PC-3 (cell line): ENCODE measurements around the gene TAF3. TPM values are rescaled to one million over a fixed set of nuclear protein-coding genes. Genes with fewer than 3 reads are reported as not detected.

Experiments used
- ATAC-seq: fragments of 200-7000 bp; cut with Tn5 transposase; 2 replicates; pipeline ENCODE4 v1.9.1; 2020; ENCODE audit warnings: mild to moderate bottlenecking, moderate library complexity
- BruUV-seq: library from RNA; stranded (reverse); fragments of 400-500 nt; replicated peaks from 2 replicates; lab custom pipeline; 2021; lab: Mats Ljungman, UMichigan
- CTCF ChIA-PET: fragments of 300-600 bp; sonication (Branson Sonifier 250); formaldehyde crosslinking; loops from one replicate; lab custom pipeline; 2022; ENCODE audit warnings: antibody characterized with exemption; lab: Charles Lee
- POLR2A ChIA-PET: fragments of 300-600 bp; sonication (Branson Sonifier 250); formaldehyde crosslinking; loops from one replicate; lab custom pipeline; 2022; ENCODE audit warnings: antibody characterized with exemption; ENCODE audit not compliant: unreplicated experiment; lab: Charles Lee
- DNase-seq: peaks from one replicate; pipeline ENCODE4 v3.0.0-alpha.2; 2015
- H2AFZ ChIP-seq: fragments of 300-600 bp; sonication (generic); 2 replicates; pipeline ENCODE4 v1.6.0; 2016; ENCODE audit warnings: antibody characterized with exemption, low read length
- H3F3A ChIP-seq: fragments of 300-600 bp; sonication (generic); one replicate; pipeline ENCODE4 v1.6.0; 2017; ENCODE audit warnings: antibody characterized with exemption, low read length, control low read depth, mild to moderate bottlenecking; ENCODE audit not compliant: unreplicated experiment
- H3K27ac ChIP-seq: fragments of 300-600 bp; sonication (generic); 2 replicates; pipeline ENCODE4 v1.5.1; 2016; ENCODE audit warnings: mild to moderate bottlenecking, low read length
- H3K27me3 ChIP-seq: fragments of 300-600 bp; sonication (generic); 2 replicates; pipeline ENCODE4 v1.6.1; 2016; ENCODE audit warnings: low read length, mixed read lengths
- H3K36me3 ChIP-seq: fragments of 300-600 bp; sonication (generic); 2 replicates; pipeline ENCODE4 v1.6.1; 2016; ENCODE audit warnings: low read depth, mixed run types, low read length, mixed read lengths
- H3K4me1 ChIP-seq: fragments of 300-600 bp; sonication (generic); 2 replicates; pipeline ENCODE4 v1.5.1; 2016; ENCODE audit warnings: low read length; ENCODE audit not compliant: insufficient read depth
- H3K4me2 ChIP-seq: fragments of 300-600 bp; sonication (generic); 2 replicates; pipeline ENCODE4 v1.6.0; 2016; ENCODE audit warnings: low read length
- H3K4me3 ChIP-seq: fragments of 300-600 bp; sonication (generic); 2 replicates; pipeline ENCODE4 v1.5.1; 2016; ENCODE audit warnings: mild to moderate bottlenecking, low read length, mixed read lengths
- H3K79me2 ChIP-seq: fragments of 300-600 bp; sonication (generic); 2 replicates; pipeline ENCODE4 v1.6.1; 2017; ENCODE audit warnings: low read length, mixed read lengths
- H3K9ac ChIP-seq: fragments of 300-600 bp; sonication (generic); 2 replicates; pipeline ENCODE4 v1.6.0; 2016; ENCODE audit warnings: mild to moderate bottlenecking, low read length
- H3K9me2 ChIP-seq: fragments of 300-600 bp; sonication (generic); replicated peaks from 2 replicates; pipeline ENCODE4 v1.6.1; 2016; ENCODE audit warnings: mixed run types, low read length, mixed read lengths
- H3K9me3 ChIP-seq: fragments of 300-600 bp; sonication (generic); 2 replicates; pipeline ENCODE4 v1.6.1; 2016; ENCODE audit warnings: low read length, mixed read lengths
- H4K20me1 ChIP-seq: fragments of 300-600 bp; sonication (generic); 2 replicates; pipeline ENCODE4 v1.6.1; 2016; ENCODE audit warnings: low read length, mixed read lengths
- CTCF ChIP-seq: fragments of 300-600 bp; sonication (generic); conservative IDR thresholded peaks from 2 replicates; pipeline ENCODE4 v1.5.1; 2017; ENCODE audit warnings: antibody characterized with exemption, low read depth, mild to moderate bottlenecking, low read length
- EZH2 ChIP-seq: fragments of 300-600 bp; sonication (generic); IDR thresholded peaks from one replicate; pipeline ENCODE4 v1.6.1; 2017; ENCODE audit warnings: antibody characterized with exemption, mild to moderate bottlenecking, low read length; ENCODE audit not compliant: unreplicated experiment
- EZH2phosphoT487 ChIP-seq: fragments of 300-600 bp; sonication (generic); IDR thresholded peaks from 2 replicates; pipeline ENCODE4 v1.6.1; 2018; ENCODE audit warnings: mild to moderate bottlenecking, antibody characterized with exemption, low read length, borderline replicate concordance
- intact Hi-C: fragments of 100-400 bp; cut with micrococcal nuclease; formaldehyde crosslinking; loops from 2 replicates; pipeline ENCODE4 v1.9.0; 2023
- total RNA-seq: library from RNA; depleted of rRNA; stranded (reverse); fragments of >200 nt; gene quantifications from 2 replicates; pipeline ENCODE4 v1.2.3, GENCODE V29; 2014

The TAF3 gene
- total RNA-seq, 1 experiment from 2014 or later: 2.0 TPM

GRCh38 chr10:8041992-8042720 lies 223.9 kb downstream of the TAF3 start:
- no TSS peak for BruUV-seq
- no peaks in the 10 kb centered on the region for H4K20me1 ChIP-seq
- intact Hi-C loops: loop anchor here (5.0 kb wide), 1 partner anchor 165 kb away; no protein-coding TSS in a partner anchor
- H3K9ac ChIP-seq: no peak overlapping the region
- H2AFZ ChIP-seq: no peak overlapping the region
- H3K79me2 ChIP-seq: no peaks in the 10 kb centered on the region
- no peaks in the 10 kb centered on the region for H3K4me1 ChIP-seq
- H3K9me2 ChIP-seq: no peaks in the 10 kb centered on the region
- H3K4me2 ChIP-seq: no peak overlapping the region
- peaks cover 42% of the 10 kb centered on the region for H3K27me3 ChIP-seq
- no peaks in the 10 kb centered on the region for H3K9me3 ChIP-seq
- no peak for ATAC-seq
- no peak overlapping the region for H3K27ac ChIP-seq
- H3F3A ChIP-seq: no peaks in the 10 kb centered on the region
- ChIA-PET POLR2A (interaction anchor here (0.5 kb wide), 1 partner anchor 106 kb away, joined by 5 read pairs; no protein-coding TSS in a partner anchor), CTCF (no interaction called here)
- no peak for TF ChIP-seq EZH2
- TF ChIP-seq CTCF: no peak
- TF ChIP-seq EZH2phosphoT487: no peak
- no peak for DNase-seq
- H3K36me3 ChIP-seq: no peaks in the 10 kb centered on the region
- no peak overlapping the region for H3K4me3 ChIP-seq

- no peaks in the 10 kb centered on the region for H3K9me2 ChIP-seq
- TF ChIP-seq CTCF (no peak), EZH2phosphoT487 (no peak), EZH2 (no peak)
- H3F3A ChIP-seq: no peaks in the 10 kb centered on the region
- no peaks in the 10 kb centered on the region for H3K79me2 ChIP-seq
- no peak overlapping the region for H2AFZ ChIP-seq
- H3K27ac ChIP-seq: no peak overlapping the region
- no peak overlapping the region for H3K9ac ChIP-seq
- H3K9me3 ChIP-seq: no peaks in the 10 kb centered on the region
- no peaks in the 10 kb centered on the region for H4K20me1 ChIP-seq
- intact Hi-C loops: loop anchor here (5.0 kb wide), 1 partner anchor 166 kb away; no protein-coding TSS in a partner anchor
- ChIA-PET CTCF (no interaction called here), POLR2A (interaction anchor here (0.5 kb wide), 1 partner anchor 107 kb away, joined by 5 read pairs; no protein-coding TSS in a partner anchor)
- no TSS peak for BruUV-seq
- ATAC-seq (no peak), DNase-seq (no peak)
- H3K36me3 ChIP-seq: no peaks in the 10 kb centered on the region
- H3K4me2 ChIP-seq: no peak overlapping the region
- H3K4me3 ChIP-seq: no peak overlapping the region
- H3K4me1 ChIP-seq: no peaks in the 10 kb centered on the region
- peaks cover 36% of the 10 kb centered on the region for H3K27me3 ChIP-seq
Observed at GRCh38 chr10:8042721-8043568, 224.6 kb downstream of the TAF3 start.
